ENCODE measurements around the gene THBS1. TPM values are rescaled to one million over a fixed set of nuclear protein-coding genes. Genes with fewer than 3 reads are reported as not detected.

THBS1 gene
- total and polyA plus RNA-seq, 4 donors, result 35.3 to 544 (median 325) TPM

DNA sequence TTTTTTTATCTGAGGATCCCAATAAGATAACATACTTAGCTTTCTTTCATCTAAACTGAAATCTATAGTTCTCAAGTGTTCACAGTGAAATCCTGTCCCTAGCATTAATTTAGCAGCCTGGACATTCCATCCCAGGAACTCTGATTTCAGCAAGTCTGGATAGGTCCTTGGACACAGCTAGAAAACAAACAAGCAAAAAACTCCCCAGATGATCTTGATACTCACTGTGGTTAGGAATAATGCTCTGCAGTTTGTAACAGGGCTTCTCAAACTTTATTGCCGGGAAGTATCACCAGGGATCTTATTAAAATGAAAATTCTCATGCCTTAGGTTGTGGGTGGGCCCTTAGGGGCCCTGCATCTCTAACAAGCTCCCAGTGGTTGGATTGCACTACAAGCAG is 24.3 kb downstream of the THBS1 start:
- peaks cover 0 to 11% (median 2%) of the 10 kb centered on the region in 4 donors for H3K9me3 ChIP-seq (ENCODE audit: control insufficient read depth in 4 of 4, insufficient read depth in 3 of 4, low read length in 3 of 4)
- 94 to 98% methylated on average over 1 of the region's 1 CpG for WGBS, 2 donors
- ATAC-seq (ENCODE audit: insufficient read depth, low FRiP score), result no peak

DNA sequence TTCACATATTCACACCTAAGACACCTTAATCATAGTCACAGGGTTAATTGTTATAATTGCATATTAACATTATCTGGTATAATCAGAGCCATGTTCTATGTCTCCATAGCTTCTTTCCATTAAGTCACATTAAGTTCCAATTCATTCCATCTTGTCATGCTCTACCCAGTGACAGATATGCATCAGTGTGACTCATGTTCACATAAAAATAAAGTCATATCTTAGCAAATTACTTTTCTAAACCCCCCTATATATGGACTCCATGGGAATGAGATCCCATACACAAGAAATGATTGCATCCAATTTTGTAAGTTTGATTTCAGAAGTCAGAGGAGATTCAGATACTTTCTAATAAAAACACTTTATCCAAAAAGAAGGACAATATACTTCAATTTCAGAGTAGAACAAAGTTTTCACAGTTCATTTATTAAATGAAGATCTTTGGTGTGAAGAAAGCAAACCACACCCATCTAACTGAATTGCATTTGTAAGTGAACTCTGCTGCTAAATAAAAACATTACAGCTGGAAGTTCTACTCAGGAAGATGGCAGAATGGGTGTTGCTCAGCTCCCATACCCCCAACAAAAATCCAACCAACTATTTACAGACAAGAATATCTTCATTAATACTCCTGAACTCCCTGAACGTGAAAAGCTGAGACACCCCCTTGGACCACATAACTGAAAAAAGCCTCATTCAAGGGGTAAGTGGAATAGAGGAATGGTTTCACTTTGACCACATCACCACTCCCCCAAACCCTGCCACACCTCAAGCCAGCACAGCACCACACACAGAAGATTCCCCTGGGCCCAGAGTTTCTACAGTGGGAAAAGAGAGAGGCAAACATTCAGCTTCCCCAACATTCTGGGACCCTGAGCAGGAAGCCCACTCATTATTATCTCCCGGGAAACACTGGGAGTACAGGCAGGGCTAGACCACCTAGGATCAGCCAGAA is 27.6 kb downstream of the THBS1 start:
- Histone ChIP-seq H3K27ac (ENCODE audit: low read depth in 1 of 2, low read length in 1 of 2) (no peak overlapping the region), H3K9ac (ENCODE audit: insufficient read depth in 1 of 2, low read length in 2 of 2) (no peak overlapping the region), H3K9me3 (ENCODE audit: control insufficient read depth in 4 of 4, insufficient read depth in 3 of 4, low read length in 3 of 4) (peaks cover 0 to 14% (median 6%) of the 10 kb centered on the region in 4 donors), H3K4me3 (no peak overlapping the region), H3K27me3 (ENCODE audit: control insufficient read depth in 3 of 3, insufficient read depth in 3 of 3, low read length in 2 of 3) (no peaks in the 10 kb centered on the region), H3K36me3 (ENCODE audit: control insufficient read depth in 4 of 4, insufficient read depth in 4 of 4, low read length in 4 of 4) (no peaks in the 10 kb centered on the region), H3K4me1 (ENCODE audit: control insufficient read depth in 5 of 5, insufficient read depth in 5 of 5, low read length in 5 of 5) (no peaks in the 10 kb centered on the region)
- ATAC-seq (ENCODE audit: insufficient read depth, low FRiP score) (no peak), DNase-seq (no peak)
- WGBS, 2 donors, result 94 to 98% methylated on average over 2 of the region's 2 CpGs
- TF ChIP-seq, protein P1, sequence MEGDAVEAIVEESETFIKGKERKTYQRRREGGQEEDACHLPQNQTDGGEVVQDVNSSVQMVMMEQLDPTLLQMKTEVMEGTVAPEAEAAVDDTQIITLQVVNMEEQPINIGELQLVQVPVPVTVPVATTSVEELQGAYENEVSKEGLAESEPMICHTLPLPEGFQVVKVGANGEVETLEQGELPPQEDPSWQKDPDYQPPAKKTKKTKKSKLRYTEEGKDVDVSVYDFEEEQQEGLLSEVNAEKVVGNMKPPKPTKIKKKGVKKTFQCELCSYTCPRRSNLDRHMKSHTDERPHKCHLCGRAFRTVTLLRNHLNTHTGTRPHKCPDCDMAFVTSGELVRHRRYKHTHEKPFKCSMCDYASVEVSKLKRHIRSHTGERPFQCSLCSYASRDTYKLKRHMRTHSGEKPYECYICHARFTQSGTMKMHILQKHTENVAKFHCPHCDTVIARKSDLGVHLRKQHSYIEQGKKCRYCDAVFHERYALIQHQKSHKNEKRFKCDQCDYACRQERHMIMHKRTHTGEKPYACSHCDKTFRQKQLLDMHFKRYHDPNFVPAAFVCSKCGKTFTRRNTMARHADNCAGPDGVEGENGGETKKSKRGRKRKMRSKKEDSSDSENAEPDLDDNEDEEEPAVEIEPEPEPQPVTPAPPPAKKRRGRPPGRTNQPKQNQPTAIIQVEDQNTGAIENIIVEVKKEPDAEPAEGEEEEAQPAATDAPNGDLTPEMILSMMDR (IDR thresholded peaks at IDR 0.05; ENCODE audit: control extremely low read depth, extremely low read depth), result no peak

More for the DNA sequence above, 24.3 kb downstream of the THBS1 start:
- H3K9ac ChIP-seq (ENCODE audit: insufficient read depth in 1 of 2, low read length in 2 of 2), result no peak overlapping the region
- no peak for DNase-seq
- TF ChIP-seq, protein P1 (IDR thresholded peaks at IDR 0.05; ENCODE audit: control extremely low read depth, extremely low read depth), result no peak
- no peak overlapping the region for H3K27ac ChIP-seq (ENCODE audit: low read depth in 1 of 2, low read length in 1 of 2)
- no peaks in the 10 kb centered on the region for H3K4me1 ChIP-seq (ENCODE audit: control insufficient read depth in 5 of 5, insufficient read depth in 5 of 5, low read length in 5 of 5)
- H3K36me3 ChIP-seq (ENCODE audit: control insufficient read depth in 4 of 4, insufficient read depth in 4 of 4, low read length in 4 of 4), result no peaks in the 10 kb centered on the region
- H3K27me3 ChIP-seq (ENCODE audit: control insufficient read depth in 3 of 3, insufficient read depth in 3 of 3, low read length in 2 of 3), result no peaks in the 10 kb centered on the region
- no peak overlapping the region for H3K4me3 ChIP-seq

DNA sequence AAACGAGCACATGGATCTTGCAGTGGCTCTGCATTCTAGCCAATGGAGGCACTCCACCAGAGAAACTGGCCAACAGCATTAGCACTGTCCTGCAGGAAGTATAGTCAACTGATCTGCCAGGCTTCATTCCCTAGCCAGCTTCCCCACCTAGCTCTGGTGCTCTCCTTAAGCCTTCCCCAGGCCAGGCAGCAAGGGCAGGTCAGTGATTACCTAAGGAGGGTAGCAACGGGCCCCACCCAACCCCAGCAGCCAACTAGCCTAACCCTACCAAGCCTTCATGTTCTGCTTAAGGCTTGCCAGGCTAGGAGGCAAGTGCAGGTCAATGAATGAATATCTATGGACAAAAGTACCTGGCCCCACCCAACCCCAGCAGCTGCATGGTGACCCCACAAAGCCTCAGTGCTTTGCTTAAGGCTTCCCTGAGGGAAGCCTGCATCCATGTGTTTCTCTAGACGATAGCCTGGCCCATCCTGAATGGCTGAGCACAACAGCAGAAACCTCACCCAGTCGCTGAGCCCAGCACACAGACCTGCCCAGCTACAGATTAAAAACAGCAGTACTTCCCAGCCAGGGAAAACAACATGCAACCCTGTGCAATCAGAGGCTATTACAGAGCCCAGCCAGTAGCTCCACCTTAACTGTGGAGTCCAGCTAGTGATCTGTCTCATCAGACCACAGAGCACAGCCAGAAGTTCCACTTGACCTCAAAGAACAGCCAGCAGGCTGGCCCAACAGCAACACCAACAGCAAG is 28.5 kb downstream of the THBS1 start:
- H3K27ac ChIP-seq (ENCODE audit: low read depth in 1 of 2, low read length in 1 of 2), result no peak overlapping the region
- WGBS, 2 donors, result 86 to 87% methylated on average over 4 of the region's 4 CpGs
- TF ChIP-seq, protein P1 (IDR thresholded peaks at IDR 0.05; ENCODE audit: control extremely low read depth, extremely low read depth), result no peak
- H3K4me3 ChIP-seq, result no peak overlapping the region
- no peaks in the 10 kb centered on the region for H3K36me3 ChIP-seq (ENCODE audit: control insufficient read depth in 4 of 4, insufficient read depth in 4 of 4, low read length in 4 of 4)
- no peaks in the 10 kb centered on the region for H3K4me1 ChIP-seq (ENCODE audit: control insufficient read depth in 5 of 5, insufficient read depth in 5 of 5, low read length in 5 of 5)
- no peak for ATAC-seq (ENCODE audit: insufficient read depth, low FRiP score)
- no peaks in the 10 kb centered on the region for H3K27me3 ChIP-seq (ENCODE audit: control insufficient read depth in 3 of 3, insufficient read depth in 3 of 3, low read length in 2 of 3)
- no peak overlapping the region for H3K9ac ChIP-seq (ENCODE audit: insufficient read depth in 1 of 2, low read length in 2 of 2)
- no peak for DNase-seq
- H3K9me3 ChIP-seq (ENCODE audit: control insufficient read depth in 4 of 4, insufficient read depth in 3 of 4, low read length in 3 of 4), result peaks cover 0 to 14% (median 6%) of the 10 kb centered on the region in 4 donors

Measured in lung (tissue), 12 donors.